HG03135 (cell line): Measurements from ENCODE around the gene DNASE1L3.
"Not testable (repeated sequence)": the region's sequence is repeated elsewhere in the genome, so short reads cannot be mapped to it uniquely, and the experiment has no call there.

ENCODE experiments used
- ATAC-seq: cut with Tn5 transposase; IDR thresholded peaks from one replicate; pipeline ENCODE4 v1.9.1; 2021; ENCODE audit warnings: mild to moderate bottlenecking, moderate library complexity; ENCODE audit not compliant: unreplicated experiment

The DNASE1L3 gene

DNA sequence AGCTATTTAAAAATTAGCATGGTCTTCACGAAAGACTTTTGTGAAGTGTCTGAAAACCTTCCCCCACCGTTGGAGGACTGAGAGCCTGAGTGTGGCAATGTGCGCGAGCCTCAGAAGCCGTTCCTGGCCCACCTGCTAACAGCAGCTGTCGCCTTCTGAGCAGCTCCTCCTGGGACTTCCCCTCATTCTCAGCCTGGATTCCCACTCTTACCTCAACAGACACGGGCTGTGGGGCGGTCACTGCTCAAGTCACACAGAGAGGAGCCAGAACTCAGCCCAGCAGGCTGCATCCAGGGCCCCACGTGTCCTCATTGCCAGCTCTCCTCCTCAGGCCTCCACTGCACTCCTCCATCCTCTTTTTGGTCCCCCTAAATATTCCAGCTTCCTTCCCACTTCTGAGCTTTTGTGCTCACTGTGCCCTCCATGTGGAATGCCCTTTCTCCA lies 7.8 kb downstream of the DNASE1L3 start:
- no peak for ATAC-seq

GRCh38 chr3:58201451-58201850 lies 9.3 kb downstream of the DNASE1L3 start:
- not testable (repeated sequence) for ATAC-seq

GRCh38 chr3:58200846-58201355 lies 9.9 kb downstream of the DNASE1L3 start:
- no peak for ATAC-seq

GRCh38 chr3:58200121-58200709 lies 10.6 kb downstream of the DNASE1L3 start:
- ATAC-seq: no peak

GRCh38 chr3:58198804-58199203 lies 12.0 kb downstream of the DNASE1L3 start:
- ATAC-seq: no peak

GRCh38 chr3:58198362-58198761 lies 12.4 kb downstream of the DNASE1L3 start:
- ATAC-seq: no peak

DNA sequence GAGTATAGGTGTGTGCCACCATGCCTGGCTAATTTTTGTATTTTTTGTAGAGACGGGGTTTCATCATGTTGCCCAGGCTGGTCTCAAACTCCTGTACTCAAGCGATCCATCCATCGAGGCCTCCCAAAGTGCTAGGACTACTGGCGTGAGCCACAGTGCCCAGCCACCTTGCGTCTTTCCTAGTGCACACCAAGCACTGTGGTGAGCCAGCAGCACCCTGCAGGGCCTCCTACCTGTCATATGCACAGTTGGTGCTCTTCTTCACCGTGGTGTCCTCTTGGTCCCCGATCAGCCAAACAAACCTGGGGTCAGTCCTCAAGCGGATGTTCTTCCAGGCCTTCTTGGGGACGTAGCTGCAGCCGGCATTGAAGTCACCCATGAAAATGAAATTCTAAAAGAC lies 13.2 kb downstream of the DNASE1L3 start:
- no peak for ATAC-seq

GRCh38 chr3:58193682-58194407 lies 16.9 kb downstream of the DNASE1L3 start:
- ATAC-seq: no peak

DNA sequence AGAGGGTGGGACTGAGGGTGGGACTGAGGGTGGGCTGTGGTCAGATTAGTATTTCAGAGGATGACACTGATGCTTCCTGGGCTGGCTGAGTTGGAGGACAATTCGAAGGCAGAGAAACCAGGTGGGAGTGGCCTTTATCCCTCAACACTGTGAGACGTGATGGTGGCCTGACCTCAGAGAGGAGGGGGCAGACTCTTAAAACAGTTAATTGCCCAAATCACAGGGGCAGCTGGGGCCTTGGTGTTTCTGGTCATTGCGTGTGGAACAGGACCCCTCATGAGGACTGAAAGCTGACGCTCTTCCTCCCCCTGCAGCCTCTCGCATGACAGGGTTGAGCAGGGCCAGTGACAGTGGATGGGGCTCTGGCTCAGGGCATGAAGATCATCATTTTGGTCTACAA lies 18.7 kb downstream of the DNASE1L3 start:
- no peak for ATAC-seq

DNA sequence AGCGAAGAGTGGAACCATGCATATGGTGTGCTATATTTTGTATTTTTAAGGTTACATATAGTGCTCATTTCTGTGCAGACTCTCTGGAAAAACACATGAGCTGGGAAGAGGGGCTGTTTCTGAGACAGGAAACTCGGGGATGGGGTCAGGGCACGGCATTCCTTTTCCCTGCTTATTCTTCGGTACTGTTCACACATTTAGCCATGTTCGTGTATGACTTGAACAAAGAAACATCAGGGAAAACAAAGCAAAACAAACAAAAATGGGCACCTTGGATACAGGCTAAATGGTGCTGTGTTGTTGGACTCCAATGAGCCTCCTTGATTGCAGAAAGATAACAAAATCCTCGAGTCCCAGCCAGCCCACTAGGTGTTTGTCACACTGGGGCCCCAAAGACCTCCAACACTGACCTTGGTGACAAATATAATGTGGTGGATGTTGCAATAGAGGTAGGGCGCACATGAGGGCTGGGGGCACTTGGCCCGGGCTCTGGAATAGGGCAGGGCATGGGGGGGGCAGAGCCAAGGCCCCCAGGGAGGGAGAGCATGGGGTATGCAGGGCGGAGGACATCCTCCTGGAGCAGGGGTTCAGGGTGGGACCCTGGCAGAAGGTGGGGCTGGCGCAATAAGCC lies 19.3 kb downstream of the DNASE1L3 start:
- no peak for ATAC-seq

DNA sequence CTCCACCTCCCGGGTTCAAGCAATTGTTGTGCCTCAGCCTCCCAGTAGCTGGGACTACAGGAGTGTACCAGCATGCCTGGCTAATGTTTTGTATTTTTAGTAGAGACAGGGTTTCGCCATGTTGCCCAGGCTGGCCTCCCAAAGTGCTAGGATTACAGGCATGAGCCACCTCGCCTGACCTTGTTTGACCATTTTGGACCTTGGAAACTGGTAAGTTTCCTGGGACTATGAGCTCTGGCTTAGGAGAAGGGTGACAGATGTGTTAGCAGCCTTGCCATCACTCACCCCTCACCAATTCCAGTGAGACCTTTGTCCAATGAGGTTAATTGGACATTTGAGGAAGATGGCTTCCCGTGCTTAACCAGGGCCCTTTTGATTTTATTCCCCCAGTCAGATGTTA lies 19.9 kb downstream of the DNASE1L3 start:
- ATAC-seq: no peak

DNA sequence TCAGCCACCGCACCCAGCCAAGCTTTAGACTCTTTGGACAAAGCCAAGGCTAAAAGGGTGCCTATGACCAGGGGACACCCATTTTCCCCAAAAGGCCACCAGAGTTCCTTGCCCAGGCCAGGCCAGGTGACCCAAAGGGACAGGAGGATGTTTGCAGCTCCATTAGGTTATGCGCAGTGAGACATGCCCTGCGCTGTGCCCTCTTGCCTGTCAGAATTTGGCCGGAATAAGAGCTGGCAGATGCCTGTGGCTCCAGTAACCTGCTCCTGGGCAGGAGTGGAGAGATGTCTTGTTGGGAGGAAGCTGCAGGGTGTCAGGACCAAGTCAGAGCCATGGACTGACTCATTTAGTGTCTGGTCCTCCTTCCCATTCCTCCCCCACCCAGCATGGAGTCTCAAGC lies 20.5 kb downstream of the DNASE1L3 start:
- no peak for ATAC-seq

- no peak for ATAC-seq
These were observed 21.1 kb downstream of the DNASE1L3 start for GRCh38 chr3:58189691-58190090.

GRCh38 chr3:58188921-58189451 lies 21.8 kb downstream of the DNASE1L3 start:
- no peak for ATAC-seq

DNA sequence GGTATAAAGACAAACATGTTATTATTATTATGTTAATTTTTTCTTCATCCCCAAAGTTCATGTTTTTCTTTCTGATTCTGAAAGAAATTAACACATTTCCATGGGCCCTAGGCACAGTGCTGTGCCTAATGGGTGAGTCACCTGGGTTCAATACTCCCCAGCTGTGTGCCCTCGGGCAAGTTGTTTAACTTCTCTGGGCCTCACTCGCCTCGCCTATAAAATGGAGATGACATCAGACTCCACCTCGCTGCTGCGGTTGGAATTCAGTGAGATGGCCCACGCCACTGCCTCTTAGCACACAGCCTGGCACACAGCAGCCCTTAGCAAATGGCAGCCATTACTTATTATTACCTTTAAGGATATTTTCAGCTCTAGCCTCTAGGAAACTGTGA lies 22.6 kb downstream of the DNASE1L3 start:
- ATAC-seq: no peak

GRCh38 chr3:58184982-58185360 lies 25.8 kb downstream of the DNASE1L3 start:
- no peak for ATAC-seq

DNA sequence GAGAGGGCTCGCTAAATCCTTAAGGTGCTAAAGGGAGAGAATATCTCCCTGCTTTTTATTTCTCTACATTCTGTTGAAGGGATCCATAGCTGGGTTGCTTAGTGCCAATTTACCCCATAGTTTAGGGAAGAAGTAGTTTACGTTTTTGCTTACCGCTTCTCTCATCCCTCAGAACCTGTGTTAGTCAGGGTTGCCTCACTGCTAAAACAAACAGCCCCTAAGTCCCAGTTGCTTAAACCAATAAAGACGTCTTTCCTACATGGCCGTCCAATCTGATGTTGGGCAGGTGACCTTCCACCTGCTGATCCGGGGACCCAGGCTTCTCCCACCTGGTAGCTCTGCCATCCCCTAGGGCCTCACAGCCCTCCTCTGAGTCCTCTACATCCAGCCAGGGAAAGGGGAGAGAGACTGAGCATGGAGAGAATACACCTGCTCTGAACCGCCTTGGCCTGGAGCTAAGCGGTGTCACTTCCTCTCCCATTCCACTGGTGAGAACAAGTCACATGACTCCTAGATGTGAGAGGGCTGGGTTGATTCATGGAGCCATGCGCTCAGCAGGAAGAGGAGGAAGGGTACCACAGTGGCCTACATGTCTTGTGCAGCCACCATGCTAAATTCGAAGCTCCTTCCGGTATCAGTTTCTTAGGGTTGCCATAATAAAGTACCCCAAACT lies 26.3 kb downstream of the DNASE1L3 start:
- ATAC-seq: no peak

- no peak for ATAC-seq
These were observed 26.9 kb downstream of the DNASE1L3 start for GRCh38 chr3:58183891-58184290.

DNA sequence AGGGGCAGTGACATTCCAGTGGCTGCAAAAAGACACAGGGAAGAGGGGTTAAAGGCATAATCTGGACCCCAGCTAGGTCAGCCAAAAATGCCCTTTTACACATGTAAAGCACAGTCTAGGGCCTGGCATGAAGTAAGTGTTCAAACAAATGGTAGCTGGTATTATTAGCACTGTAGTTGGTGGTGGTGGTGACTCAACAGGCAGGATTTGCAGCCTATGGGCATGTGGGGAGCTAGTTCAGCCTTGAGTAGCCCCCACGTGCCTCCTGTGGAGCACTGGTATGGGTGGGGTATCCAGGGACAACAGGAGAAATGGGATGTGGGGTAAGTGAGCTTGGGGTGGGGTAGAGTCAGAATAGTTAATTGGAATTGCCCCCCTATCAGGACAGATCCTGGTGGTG lies 27.6 kb downstream of the DNASE1L3 start:
- no peak for ATAC-seq

DNA sequence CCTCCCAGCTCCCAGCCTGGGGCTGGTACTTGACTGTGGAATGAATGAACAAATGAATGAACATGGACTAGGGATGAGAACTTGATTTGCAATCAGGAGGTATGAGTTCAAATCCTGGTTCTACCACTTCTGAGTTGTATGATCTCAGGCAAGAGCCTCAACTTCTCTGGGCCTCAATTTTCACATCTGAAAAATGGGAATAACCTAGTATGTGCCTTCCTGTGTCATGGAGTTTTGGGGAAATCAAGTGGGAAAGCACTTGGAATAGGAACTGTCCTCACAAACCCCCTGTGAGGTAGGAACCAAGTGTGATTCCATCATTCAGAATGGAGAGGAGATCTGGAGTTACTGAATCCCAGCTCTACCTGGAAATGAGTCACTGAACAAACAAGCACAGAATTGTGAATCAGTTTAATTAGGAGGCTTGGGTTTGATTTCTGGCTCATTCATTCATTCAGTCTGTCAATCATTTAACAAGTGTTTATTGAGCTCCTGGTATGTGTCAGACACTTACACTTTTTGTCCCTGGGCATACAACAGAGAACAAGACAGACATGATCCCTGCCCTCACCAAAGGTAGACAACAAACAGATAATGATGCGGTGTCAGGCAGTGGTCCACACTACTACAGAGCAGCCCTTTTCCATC lies 29.7 kb downstream of the DNASE1L3 start:
- no peak for ATAC-seq
